Measurements from ENCODE around the gene JAK3.

DNA sequence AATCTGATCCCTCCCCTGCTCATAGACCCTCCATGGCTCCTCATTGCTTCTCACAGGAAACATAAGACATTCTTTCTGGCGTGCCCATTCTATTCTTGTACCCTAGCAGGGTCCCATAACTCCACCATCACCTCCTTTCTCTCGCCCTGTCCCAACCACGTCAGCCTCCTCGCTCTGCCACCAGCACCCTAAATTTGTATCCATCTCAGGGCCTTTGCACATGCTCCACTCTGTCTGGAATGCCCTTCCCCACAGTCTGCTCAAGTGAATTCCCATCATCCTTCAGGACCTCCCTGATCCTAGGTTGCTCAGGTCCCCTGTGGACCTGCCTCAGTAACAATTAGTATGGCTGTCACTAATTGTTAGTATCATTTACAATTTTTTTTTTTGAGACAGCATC is 42.4 kb downstream of the JAK3 start:
- TF ChIP-seq, protein P1, sequence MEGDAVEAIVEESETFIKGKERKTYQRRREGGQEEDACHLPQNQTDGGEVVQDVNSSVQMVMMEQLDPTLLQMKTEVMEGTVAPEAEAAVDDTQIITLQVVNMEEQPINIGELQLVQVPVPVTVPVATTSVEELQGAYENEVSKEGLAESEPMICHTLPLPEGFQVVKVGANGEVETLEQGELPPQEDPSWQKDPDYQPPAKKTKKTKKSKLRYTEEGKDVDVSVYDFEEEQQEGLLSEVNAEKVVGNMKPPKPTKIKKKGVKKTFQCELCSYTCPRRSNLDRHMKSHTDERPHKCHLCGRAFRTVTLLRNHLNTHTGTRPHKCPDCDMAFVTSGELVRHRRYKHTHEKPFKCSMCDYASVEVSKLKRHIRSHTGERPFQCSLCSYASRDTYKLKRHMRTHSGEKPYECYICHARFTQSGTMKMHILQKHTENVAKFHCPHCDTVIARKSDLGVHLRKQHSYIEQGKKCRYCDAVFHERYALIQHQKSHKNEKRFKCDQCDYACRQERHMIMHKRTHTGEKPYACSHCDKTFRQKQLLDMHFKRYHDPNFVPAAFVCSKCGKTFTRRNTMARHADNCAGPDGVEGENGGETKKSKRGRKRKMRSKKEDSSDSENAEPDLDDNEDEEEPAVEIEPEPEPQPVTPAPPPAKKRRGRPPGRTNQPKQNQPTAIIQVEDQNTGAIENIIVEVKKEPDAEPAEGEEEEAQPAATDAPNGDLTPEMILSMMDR (conservative IDR thresholded peaks at IDR 0.05 in 1 of 2, IDR thresholded peaks at IDR 0.05 in 1 of 2; ENCODE audit: low read depth in 1 of 2, low read length in 2 of 2), result no peak
- no peak for TF ChIP-seq EZH2 (IDR thresholded peaks at IDR 0.05; ENCODE audit: low read length, missing control alignments)
